Stromal cell of bone marrow (primary cell): ENCODE measurements around the gene REXO4.

Source experiments
- DNase-seq: peaks from one replicate; pipeline ENCODE4 v3.0.0-alpha.2; 2012; ENCODE audit warnings: low read depth

The REXO4 gene

GRCh38 chr9:133449760-133450159 is 31.9 kb upstream of the REXO4 start:
- no peak for DNase-seq

DNA sequence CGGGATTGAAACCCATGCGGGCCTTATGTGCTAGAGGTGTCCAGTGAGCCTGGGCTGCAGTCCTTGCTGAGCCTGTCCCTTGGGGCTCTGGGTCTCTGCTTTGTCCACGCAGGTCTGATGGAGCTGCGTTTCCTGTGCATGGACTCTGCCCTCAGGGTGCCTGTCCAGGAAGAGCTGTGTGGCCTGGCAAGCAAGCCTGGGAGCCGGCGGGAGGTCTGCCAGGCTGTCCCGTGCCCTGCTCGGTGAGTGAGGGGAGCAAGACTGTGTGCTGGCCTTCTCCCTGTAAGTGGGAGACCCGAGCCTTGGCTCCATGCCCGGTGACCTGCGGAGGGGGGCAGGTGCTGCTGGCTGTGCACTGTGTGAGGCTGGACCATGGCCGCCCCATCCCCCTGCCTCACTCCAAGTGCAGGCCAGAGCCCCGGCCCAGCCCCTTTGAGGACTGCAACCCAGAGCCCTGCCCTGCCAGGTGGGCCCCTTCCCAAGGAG is 30.7 kb upstream of the REXO4 start:
- no peak for DNase-seq

DNA sequence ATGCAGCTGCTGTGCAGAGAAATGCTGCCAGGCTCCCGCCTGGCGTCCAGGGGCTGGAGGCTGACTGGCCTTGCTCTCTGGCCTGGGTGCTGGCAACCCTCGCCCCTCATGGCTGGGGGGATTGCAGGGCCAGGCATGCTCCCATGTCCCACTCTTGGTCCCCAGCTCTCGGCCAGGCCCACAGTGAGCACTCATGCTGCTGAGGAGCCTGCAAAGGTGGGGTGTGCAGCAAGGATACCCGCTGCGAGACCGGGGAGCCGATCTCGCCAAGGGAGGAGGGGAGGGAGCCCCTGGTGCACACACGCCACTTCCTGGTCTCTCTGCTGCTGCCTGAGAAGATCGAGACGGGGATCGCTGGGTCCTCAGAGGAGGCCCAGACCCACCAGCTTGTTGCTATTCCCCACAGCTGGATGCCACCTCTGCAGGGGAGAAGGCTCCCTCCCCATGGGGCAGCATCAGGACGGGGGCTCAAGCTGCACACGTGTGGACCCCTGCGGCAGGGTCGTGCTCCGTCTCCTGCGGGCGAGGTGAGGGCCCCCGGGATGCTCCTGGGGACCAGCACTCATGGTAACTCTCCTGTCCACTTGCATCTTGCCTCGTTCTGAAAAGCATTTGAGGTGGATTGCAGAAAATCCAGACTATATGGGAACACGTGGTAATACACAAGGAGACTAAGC is 27.6 kb upstream of the REXO4 start:
- no peak for DNase-seq

- no peak for DNase-seq
Observed at GRCh38 chr9:133443982-133444381, 26.2 kb upstream of the REXO4 start.

DNA sequence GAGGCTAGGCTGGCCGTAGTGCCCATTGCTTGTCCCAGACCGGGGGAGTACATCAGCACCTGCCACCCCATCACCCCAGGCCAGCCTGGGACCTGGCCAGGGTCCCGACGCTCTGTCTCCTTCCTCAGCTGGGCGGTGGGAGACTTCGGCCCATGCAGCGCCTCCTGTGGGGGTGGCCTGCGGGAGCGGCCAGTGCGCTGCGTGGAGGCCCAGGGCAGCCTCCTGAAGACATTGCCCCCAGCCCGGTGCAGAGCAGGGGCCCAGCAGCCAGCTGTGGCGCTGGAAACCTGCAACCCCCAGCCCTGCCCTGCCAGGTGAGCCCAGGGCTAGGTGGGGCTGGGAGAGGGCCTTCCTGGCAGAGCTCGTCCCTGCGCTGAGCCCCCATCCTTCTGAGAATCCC is 25.4 kb upstream of the REXO4 start:
- no peak for DNase-seq

DNA sequence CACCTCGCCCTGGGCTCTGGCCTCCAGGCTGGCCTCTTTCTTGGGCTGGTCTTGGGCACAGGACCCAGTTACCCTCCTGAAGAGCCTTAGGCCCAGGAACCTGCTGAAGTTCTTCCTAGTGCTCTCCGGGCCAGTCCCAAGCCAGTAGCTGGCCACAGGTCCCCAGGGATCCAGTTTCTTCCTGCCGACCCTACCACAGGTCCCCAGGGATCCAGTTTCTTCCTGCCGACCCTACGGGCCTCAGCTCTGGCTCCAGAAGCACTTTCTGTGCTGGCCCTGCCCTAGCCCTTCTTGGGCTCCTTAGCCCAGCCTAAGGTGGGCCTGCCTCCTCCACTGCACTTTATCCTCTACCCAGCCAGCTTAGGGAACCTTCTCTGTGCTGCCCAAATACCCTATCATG is 23.8 kb upstream of the REXO4 start:
- DNase-seq: no peak

- DNase-seq: no peak
Observed at GRCh38 chr9:133440874-133441273, 23.1 kb upstream of the REXO4 start.

GRCh38 chr9:133439337-133439736 is 21.5 kb upstream of the REXO4 start:
- DNase-seq: no peak

- DNase-seq: no peak
Observed at GRCh38 chr9:133437753-133438531, 20.1 kb upstream of the REXO4 start.

GRCh38 chr9:133436681-133437080 is 18.9 kb upstream of the REXO4 start:
- DNase-seq: no peak

- no peak for DNase-seq
Observed at GRCh38 chr9:133433351-133433843, 15.6 kb upstream of the REXO4 start.

GRCh38 chr9:133430244-133430643 is 12.4 kb upstream of the REXO4 start:
- no peak for DNase-seq

GRCh38 chr9:133429641-133430161 is 11.9 kb upstream of the REXO4 start:
- no peak for DNase-seq

- DNase-seq: no peak
Observed at GRCh38 chr9:133429214-133429613, 11.4 kb upstream of the REXO4 start.

DNA sequence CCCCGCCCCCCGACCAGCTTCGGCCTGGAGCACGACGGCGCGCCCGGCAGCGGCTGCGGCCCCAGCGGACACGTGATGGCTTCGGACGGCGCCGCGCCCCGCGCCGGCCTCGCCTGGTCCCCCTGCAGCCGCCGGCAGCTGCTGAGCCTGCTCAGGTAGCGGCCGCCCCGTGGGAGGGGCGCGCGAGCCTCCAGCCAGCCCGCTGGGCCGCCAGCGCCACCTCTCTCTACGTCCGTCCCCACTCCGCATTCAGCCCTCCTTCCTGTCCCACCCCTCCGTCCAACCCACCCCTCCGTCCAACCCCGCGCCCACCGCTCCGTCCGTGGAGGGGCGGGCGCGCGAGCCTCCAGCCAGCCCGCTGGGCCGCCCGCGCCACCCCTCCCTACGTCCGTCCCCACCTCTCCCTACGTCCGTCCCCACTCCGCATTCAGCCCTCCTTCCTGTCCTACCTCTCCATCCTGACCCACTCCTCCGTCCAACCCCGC is 10.8 kb upstream of the REXO4 start:
- no peak for DNase-seq

GRCh38 chr9:133427658-133428348 is 10.0 kb upstream of the REXO4 start:
- no peak for DNase-seq

DNA sequence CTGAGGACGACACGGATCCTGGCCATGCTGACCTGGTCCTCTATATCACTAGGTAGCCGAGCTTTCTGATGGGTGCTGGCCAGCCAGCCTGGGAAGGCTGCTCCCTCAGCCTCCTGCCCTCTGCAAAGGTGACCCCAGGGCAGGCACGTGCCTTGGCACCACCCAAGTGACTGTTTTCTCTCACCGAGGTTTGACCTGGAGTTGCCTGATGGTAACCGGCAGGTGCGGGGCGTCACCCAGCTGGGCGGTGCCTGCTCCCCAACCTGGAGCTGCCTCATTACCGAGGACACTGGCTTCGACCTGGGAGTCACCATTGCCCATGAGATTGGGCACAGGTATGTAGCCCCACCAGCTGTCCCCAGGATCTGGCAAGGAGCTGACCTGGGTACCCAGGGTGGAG is 8.2 kb upstream of the REXO4 start:
- no peak for DNase-seq

- DNase-seq: no peak
Observed at GRCh38 chr9:133425049-133425632, 7.3 kb upstream of the REXO4 start.

GRCh38 chr9:133424187-133424586 is 6.4 kb upstream of the REXO4 start:
- no peak for DNase-seq

GRCh38 chr9:133423216-133423615 is 5.4 kb upstream of the REXO4 start:
- DNase-seq: no peak

DNA sequence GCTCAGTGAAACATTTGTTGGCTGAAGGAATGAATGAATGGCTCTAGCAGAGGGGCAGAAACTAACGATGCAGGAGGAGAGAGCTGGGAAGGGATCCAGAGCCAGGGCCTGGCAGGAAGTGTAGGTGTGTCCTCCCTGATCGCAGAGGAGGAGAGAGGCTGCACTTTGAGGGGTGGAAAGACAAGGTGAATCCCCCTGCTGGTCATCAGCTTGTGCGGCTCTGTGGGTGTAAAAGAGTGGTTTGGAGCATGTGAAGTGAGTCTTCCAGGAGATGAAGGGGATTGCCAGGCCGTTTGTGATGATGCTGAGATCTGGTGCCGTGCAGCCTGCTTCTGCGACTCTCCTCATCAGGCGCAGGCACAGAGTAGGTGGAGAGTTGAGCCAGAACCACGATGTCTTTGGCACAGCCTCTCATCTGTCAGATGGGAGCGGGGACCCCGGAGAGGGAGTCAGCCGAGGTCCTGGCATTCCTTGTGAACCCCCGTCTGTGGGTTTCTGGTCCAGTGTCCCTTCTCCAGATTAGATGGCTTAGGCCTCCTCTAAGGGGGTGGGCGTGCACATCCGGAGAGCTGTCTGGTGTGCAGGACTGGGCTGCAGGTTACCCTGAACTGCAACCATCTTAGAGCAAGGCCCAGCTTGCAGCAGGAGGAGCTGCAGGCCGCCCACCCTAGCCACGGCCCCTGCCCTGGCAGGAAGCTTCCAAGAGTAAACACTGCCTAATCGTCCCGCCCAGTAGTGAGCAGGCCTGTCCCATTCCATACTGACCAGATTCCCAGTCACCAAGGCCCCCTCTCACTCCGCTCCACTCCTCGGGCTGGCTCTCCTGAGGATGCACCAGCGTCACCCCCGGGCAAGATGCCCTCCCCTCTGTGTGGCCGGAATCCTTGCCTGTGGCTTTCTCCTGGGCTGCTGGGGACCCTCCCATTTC is 4.1 kb upstream of the REXO4 start, which contains the start of gene ADAMTS13:
Gene ADAMTS13 (plus strand): TSS at position 753 of the 928 bp plus-strand sequence. CDS start 77 bp downstream, at position 830.
- DNase-seq: no peak
